Small intestine (tissue), 7 donors: ENCODE results near the gene CD2. TPM values are rescaled to one million over a fixed set of nuclear protein-coding genes. Genes with fewer than 3 reads are reported as not detected.

Experiments
- DNase-seq, 2 donors: peaks; one replicate each; pipeline versions ENCODE4 v3.0.0 to v3.0.0-alpha.2; 2013
- FAIRE-seq: peaks from 2 replicates; lab custom pipeline; 2012; peaks lifted over from hg19 to GRCh38; lab: Jason Lieb, UNC
- H3K27ac ChIP-seq, 3 donors: one replicate each; pipeline ENCODE4 v1.5.1; 2013; ENCODE audit warnings: low read length in 2 of 3, mild to moderate bottlenecking in 2 of 3, control low read depth in 1 of 3, inconsistent platforms in 1 of 3, low read depth in 1 of 3, moderate library complexity in 1 of 3
- H3K27me3 ChIP-seq, 3 donors: one replicate each; pipeline ENCODE4 v1.6.1; 2013; ENCODE audit warnings: low read length in 3 of 3, inconsistent platforms in 1 of 3; ENCODE audit not compliant: control insufficient read depth in 3 of 3, insufficient read depth in 3 of 3
- H3K36me3 ChIP-seq, 3 donors: one replicate each; pipeline ENCODE4 v1.6.1; 2013; ENCODE audit warnings: low read length in 3 of 3, inconsistent platforms in 1 of 3, low read depth in 1 of 3, mild to moderate bottlenecking in 1 of 3, moderate library complexity in 1 of 3; ENCODE audit not compliant: control insufficient read depth in 3 of 3, insufficient read depth in 2 of 3
- H3K4me1 ChIP-seq, 3 donors: one replicate each; pipeline ENCODE4 v1.6.1; 2013; ENCODE audit warnings: low read length in 2 of 3, inconsistent platforms in 1 of 3, low read depth in 1 of 3, mild to moderate bottlenecking in 1 of 3, moderate library complexity in 1 of 3; ENCODE audit not compliant: control insufficient read depth in 3 of 3, insufficient read depth in 2 of 3
- H3K4me3 ChIP-seq, 3 donors: one replicate each; pipeline ENCODE4 v1.5.1; 2013; ENCODE audit warnings: low read length in 3 of 3, control low read depth in 1 of 3, inconsistent platforms in 1 of 3, low read depth in 1 of 3, mild to moderate bottlenecking in 1 of 3, moderate library complexity in 1 of 3
- H3K9me3 ChIP-seq, 2 donors: one replicate each; pipeline ENCODE4 v1.6.1; 2013; ENCODE audit warnings: low read depth in 1 of 2, low read length in 1 of 2; ENCODE audit not compliant: control insufficient read depth in 2 of 2, insufficient read depth in 1 of 2
- WGBS, 3 donors: extraction: QIAGEN DNeasy Blood & Tissue Kit; methylation state at CpG; one replicate each; pipeline ENCODE4 v1.1.7; 2013; 5-methylcytosine and 5-hydroxymethylcytosine counted together
- polyA plus RNA-seq, 4 donors: library from polyadenylated mRNA; stranded (reverse) in 3 of 4; unstranded in 1 of 4; fragments of 200-250 nt in 3 of 4; fragments of 120-200 nt in 1 of 4; gene quantifications; one replicate each; pipeline versions ENCODE4 v1.2.1 to v1.2.3, GENCODE V29; 2013
- donor health status: healthy with polysubstance abuse.
- donor health status: control.
- donor health status: control.
- donor health status: Bipolar disorder and iron deficiency.
- donor health status: healthy.

Gene CD2
- polyA plus RNA-seq, 4 donors = 2.1 to 14.9 (median 5.1) TPM

DNA sequence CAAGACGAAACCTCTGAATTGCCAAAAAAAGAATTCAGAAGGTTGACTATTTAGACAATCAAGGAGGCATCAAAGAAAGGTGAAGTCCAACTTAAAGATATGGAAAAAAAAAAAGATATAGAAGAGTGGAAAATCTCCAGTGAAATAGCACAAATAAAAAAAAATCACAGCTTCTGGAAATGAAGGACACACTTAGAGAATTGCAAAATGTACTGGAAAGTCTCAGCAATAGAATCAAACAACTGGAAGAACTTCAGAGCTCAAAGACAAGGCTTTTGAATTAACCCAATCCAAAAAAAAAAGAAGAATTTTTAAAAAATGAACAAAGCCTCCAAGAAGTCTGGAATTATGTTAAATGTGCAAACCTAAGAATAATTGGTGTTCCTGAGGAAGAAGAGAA, 31.8 kb downstream of the CD2 start:
- Histone ChIP-seq H3K27me3 (no peaks in the 10 kb centered on the region), H3K4me3 (no peak overlapping the region), H3K4me1 (no peaks in the 10 kb centered on the region), H3K36me3 (no peaks in the 10 kb centered on the region), H3K27ac (no peak overlapping the region), H3K9me3 (peaks cover 0 to 10% of the 10 kb centered on the region in 2 donors)
- WGBS, 3 donors = 92 to 100% (median 98%) methylated on average over 1 of the region's 1 CpG
- no peak for FAIRE-seq
- no peak for DNase-seq

DNA sequence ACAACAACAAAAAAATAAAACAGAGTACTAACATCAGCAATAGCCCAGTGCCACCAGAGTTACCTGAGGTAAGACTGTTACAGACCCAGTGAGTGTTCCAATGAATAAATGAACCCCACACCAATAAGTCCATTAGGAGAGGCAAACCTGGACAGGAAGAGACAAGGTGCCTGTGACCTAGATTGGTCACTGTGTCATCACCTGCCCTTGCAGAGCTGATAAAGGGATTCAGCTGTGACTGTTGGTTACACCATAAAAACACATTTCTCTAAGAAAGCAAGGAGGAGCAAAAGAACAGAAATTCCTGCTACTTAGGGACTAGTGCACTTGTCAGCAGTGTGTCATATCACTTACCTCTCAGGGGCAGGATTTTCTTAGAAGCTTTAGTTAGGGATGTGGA, 37.5 kb downstream of the CD2 start:
- H3K27me3 ChIP-seq = peaks cover 0 to 2% (median 0%) of the 10 kb centered on the region in 3 donors
- H3K27ac ChIP-seq = no peak overlapping the region
- H3K4me3 ChIP-seq = no peak overlapping the region
- no peak for FAIRE-seq
- no peak for DNase-seq
- no peaks in the 10 kb centered on the region for H3K9me3 ChIP-seq
- no peaks in the 10 kb centered on the region for H3K36me3 ChIP-seq
- H3K4me1 ChIP-seq = no peaks in the 10 kb centered on the region

DNA sequence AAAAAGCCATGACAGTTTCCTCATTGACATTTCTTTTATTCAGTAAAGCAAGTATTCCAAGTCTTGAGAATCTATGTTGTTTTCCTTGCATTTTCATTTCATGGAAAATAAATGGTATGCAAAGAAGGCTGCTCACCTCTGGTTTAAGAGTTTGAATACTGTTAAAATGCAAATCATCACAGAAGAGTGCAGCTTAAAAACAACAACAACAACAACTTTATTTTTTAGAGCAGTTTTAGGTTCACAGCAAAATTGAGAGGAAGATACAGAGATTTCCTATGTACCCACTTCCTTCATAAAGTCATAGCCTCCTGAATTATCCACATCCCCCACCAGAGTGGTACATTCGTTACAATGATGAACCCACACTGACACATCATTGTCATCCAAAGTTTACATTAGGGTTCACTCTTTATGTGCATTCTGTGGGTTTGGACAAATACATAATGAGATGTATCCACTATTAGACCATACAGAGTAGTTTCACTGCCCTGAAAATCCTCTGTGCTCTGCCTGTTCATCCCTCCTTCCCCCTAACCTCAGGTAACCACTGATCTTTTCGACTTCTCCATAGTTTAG, 39.2 kb downstream of the CD2 start:
- DNase-seq = no peak
- no peak for FAIRE-seq

DNA sequence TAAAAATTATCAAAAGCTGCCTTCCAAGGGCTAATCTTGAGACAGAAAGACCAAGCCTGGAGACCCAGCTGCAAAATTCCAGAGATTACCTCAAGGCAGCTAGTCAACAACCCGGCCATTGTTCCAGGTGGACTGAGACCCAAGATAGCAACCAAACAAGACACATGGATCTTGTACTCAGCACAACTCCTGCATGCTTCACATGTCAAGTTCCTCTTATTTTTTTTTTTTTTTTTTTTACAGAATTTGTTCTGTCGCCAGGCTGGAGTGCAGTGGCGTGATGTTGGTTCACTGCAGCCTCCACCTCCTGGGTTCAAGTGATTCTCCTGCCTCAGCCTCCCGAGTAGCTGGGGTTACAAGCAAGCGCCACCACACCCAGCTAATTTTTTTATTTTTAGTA, 40.1 kb downstream of the CD2 start:
- Histone ChIP-seq H3K9me3 (no peaks in the 10 kb centered on the region), H3K27ac (no peak overlapping the region), H3K4me1 (no peaks in the 10 kb centered on the region), H3K4me3 (no peak overlapping the region), H3K27me3 (peaks cover 0 to 2% (median 0%) of the 10 kb centered on the region in 3 donors), H3K36me3 (no peaks in the 10 kb centered on the region)
- WGBS, 3 donors = 83 to 87% (median 84%) methylated on average over 5 of the region's 5 CpGs
- DNase-seq (no peak), FAIRE-seq (no peak)

More for the DNA sequence above, 39.2 kb downstream of the CD2 start:
- Histone ChIP-seq H3K36me3 (no peaks in the 10 kb centered on the region), H3K27me3 (peaks cover 0 to 2% (median 0%) of the 10 kb centered on the region in 3 donors), H3K27ac (no peak overlapping the region), H3K9me3 (no peaks in the 10 kb centered on the region), H3K4me1 (no peaks in the 10 kb centered on the region), H3K4me3 (no peak overlapping the region)
- 61 to 75% (median 71%) methylated on average over 2 of the region's 2 CpGs for WGBS, 3 donors

DNA sequence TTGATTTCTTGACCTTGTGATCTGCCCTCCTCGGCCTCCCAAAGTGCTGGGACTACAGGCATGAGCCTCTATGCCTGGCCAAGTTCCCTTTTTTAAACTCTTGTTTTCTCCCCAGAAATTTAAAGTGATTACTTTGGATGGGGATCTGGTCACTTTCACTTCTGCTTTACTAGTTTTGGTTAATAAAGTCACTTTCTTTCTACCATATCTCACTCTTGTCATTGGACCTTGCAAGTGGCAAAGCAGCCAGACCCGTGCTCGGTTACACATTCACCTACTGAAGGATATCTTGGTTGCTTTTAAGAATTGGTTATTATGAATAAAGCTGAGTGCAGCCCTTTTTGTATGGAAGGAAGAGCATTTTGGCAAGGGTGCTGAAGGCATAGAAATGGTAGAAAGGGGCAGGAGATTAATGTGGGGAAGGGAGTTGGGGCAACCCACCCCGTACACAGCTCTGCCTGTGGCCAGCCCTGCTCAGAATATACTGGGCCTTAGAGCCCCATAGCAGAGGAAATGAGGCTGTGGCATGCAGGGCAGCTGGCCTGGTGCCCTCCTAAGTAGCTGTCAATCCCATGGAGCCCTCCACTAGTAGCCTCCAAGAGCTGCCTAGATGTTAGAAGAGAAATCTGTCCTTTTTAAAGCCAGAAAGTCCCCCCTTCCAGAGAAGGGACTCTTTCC, 40.7 kb downstream of the CD2 start:
- Histone ChIP-seq H3K27me3 (peaks cover 0 to 2% (median 0%) of the 10 kb centered on the region in 3 donors), H3K4me3 (no peak overlapping the region), H3K9me3 (no peaks in the 10 kb centered on the region), H3K27ac (no peak overlapping the region), H3K4me1 (no peaks in the 10 kb centered on the region), H3K36me3 (no peaks in the 10 kb centered on the region)
- FAIRE-seq (no peak), DNase-seq (no peak)
- WGBS, 3 donors = 70 to 81% (median 74%) methylated on average over 4 of the region's 4 CpGs

DNA sequence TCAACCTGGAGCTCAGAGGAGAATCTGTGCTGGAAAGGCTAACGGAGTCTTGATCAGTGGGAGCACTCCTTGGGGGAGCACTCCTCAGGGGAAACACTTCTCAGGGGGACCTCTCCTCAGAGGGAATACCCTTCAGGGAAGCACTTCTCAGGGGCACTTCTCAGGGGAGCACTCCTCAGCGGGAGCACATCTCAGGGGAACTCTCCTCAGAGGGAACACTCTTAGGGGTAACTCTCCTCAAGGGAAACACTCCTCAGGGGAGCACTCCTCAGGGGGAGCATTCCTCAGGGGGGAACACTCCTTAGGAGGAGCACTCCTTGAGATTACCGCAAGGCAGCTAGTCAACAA, 41.2 kb downstream of the CD2 start:
- Histone ChIP-seq H3K4me3 (no peak overlapping the region), H3K36me3 (no peaks in the 10 kb centered on the region), H3K27me3 (peaks cover 0 to 2% (median 0%) of the 10 kb centered on the region in 3 donors), H3K9me3 (no peaks in the 10 kb centered on the region), H3K4me1 (no peaks in the 10 kb centered on the region), H3K27ac (no peak overlapping the region)
- 95 to 100% (median 98%) methylated on average over 3 of the region's 3 CpGs for WGBS, 3 donors
- no peak for DNase-seq
- FAIRE-seq = no peak

DNA sequence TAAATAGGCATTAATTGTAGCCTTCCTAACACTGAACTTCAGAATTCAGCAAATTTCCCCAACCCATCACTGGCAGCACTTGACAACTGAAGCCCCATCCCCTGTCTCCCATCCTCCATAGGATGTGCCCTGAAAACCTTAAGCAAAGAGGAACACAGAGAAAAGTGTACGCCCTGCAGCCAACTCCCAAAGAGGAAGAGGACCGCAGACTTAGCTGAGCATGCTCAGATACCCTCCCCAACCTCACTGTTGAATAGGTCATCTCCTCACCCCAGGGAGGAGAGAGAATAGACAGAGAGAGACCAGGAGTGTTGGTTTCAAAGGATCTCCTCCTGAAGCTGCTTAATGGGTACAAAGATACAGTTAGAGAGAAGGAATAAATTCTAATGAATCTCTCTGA, 50.5 kb downstream of the CD2 start:
- WGBS, 3 donors = 70 to 79% (median 74%) methylated on average over 2 of the region's 2 CpGs
- H3K4me1 ChIP-seq = no peaks in the 10 kb centered on the region
- no peak for DNase-seq
- no peak for FAIRE-seq
- H3K36me3 ChIP-seq = no peaks in the 10 kb centered on the region
- H3K27ac ChIP-seq = peak overlapping the region in 2 of 3 donors; percentile 36 to 46
- H3K27me3 ChIP-seq = no peaks in the 10 kb centered on the region
- H3K4me3 ChIP-seq = peak overlapping the region in 1 of 3 donors; percentile 15
- no peaks in the 10 kb centered on the region for H3K9me3 ChIP-seq

DNA sequence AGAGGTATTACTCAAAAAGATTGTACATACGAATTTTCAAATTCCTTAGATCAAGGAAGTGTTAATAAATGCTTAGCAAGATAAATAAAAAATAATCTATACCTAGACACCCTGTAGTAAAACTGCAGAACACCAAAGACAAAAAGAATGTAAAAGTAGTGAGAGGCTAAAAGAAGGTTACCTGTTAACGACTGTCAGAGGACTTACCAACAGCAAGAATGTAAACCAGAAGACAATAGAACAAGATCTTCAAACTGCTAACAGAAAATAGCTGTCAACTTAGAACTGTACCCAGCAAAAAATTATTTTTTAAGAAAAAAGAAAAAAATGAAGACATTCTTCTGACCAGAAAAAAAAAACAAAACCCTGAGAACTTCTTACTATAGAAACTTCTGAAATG, 51.2 kb downstream of the CD2 start:
- H3K4me3 ChIP-seq = no peak overlapping the region

More for the DNA sequence above, 51.2 kb downstream of the CD2 start:
- WGBS, 3 donors = 37 to 51% (median 48%) methylated on average over 2 of the region's 2 CpGs
- Histone ChIP-seq H3K27ac (no peak overlapping the region), H3K9me3 (no peaks in the 10 kb centered on the region), H3K27me3 (no peaks in the 10 kb centered on the region), H3K4me1 (no peaks in the 10 kb centered on the region), H3K36me3 (no peaks in the 10 kb centered on the region)
- DNase-seq (no peak), FAIRE-seq (no peak)
